HepG2 (cell line): Measurements from ENCODE around the gene PALMD. TPM values are rescaled to one million over a fixed set of nuclear protein-coding genes. Genes with fewer than 3 reads are reported as not detected.
A peak's percentile ranks its signal among the peaks of the same experiment; 100 is the strongest.

ENCODE experiments used
- E2F5 ChIP-seq: sonication (generic); formaldehyde crosslinking; conservative IDR thresholded peaks from 2 replicates; pipeline ENCODE4 v1.4.0; 2020; ENCODE audit warnings: missing genetic modification reagents
- FOXA3 ChIP-seq: IDR thresholded peaks from 2 replicates; pipeline ENCODE4 v1.6.1; 2016; ENCODE audit warnings: missing genetic modification reagents, missing compliant biosample characterization
- FOXK1 ChIP-seq: sonication (generic); formaldehyde crosslinking; IDR thresholded peaks from 2 replicates; pipeline ENCODE4 v1.4.0; 2020; ENCODE audit warnings: low read depth, missing genetic modification reagents, borderline replicate concordance
- FOXK2 ChIP-seq: fragments of 450-650 bp; IDR thresholded peaks from 2 replicates; pipeline ENCODE4 v1.6.1; 2016
- FUBP1 ChIP-seq: sonication (generic); formaldehyde crosslinking; IDR thresholded peaks from 2 replicates; pipeline ENCODE4 v1.5.1; 2020; ENCODE audit warnings: missing genetic modification reagents, mild to moderate bottlenecking, borderline replicate concordance
- GMEB2 ChIP-seq: IDR thresholded peaks from 2 replicates; pipeline ENCODE4 v1.6.1; 2016; ENCODE audit warnings: missing biosample characterization, missing genetic modification reagents, low read depth
- HOXA7 ChIP-seq: sonication (generic); formaldehyde crosslinking; IDR thresholded peaks from 2 replicates; pipeline ENCODE4 v1.8.1; 2022; ENCODE audit warnings: mild to moderate bottlenecking, missing genetic modification reagents, moderate library complexity
- MAFG ChIP-seq: sonication (generic); formaldehyde crosslinking; IDR thresholded peaks from 2 replicates; pipeline ENCODE4 v1.5.1; 2020; ENCODE audit warnings: mild to moderate bottlenecking, missing genetic modification reagents
- NFYB ChIP-seq: sonication (generic); formaldehyde crosslinking; IDR thresholded peaks from 2 replicates; pipeline ENCODE4 v1.4.0; 2020; ENCODE audit warnings: missing genetic modification reagents
- SNAI1 ChIP-seq: sonication (generic); formaldehyde crosslinking; IDR thresholded peaks from 2 replicates; pipeline ENCODE4 v1.5.0; 2020; ENCODE audit warnings: mild to moderate bottlenecking, missing genetic modification reagents, borderline replicate concordance
- SP2 ChIP-seq: sonication (generic); formaldehyde crosslinking; IDR thresholded peaks from 2 replicates; pipeline ENCODE4 v1.5.1; 2020; ENCODE audit warnings: mild to moderate bottlenecking, missing genetic modification reagents
- TFDP1 ChIP-seq: IDR thresholded peaks from 2 replicates; pipeline ENCODE4 v1.6.1; 2016; ENCODE audit warnings: missing compliant biosample characterization, missing genetic modification reagents, borderline replicate concordance
- ZBED4 ChIP-seq: sonication (generic); formaldehyde crosslinking; IDR thresholded peaks from 2 replicates; pipeline ENCODE4 v1.4.0; 2020; ENCODE audit warnings: missing genetic modification reagents, borderline replicate concordance
- ZBTB49 ChIP-seq: sonication (generic); formaldehyde crosslinking; IDR thresholded peaks from 2 replicates; pipeline ENCODE4 v1.4.0; 2020; ENCODE audit warnings: missing genetic modification reagents, borderline replicate concordance
- ZMAT5 ChIP-seq: sonication (generic); formaldehyde crosslinking; IDR thresholded peaks from 2 replicates; pipeline ENCODE4 v1.5.0; 2020; ENCODE audit warnings: mild to moderate bottlenecking, low read depth, missing genetic modification reagents, borderline replicate concordance
- ZNF12 ChIP-seq: sonication (generic); formaldehyde crosslinking; IDR thresholded peaks from 2 replicates; pipeline ENCODE4 v1.5.0; 2020; ENCODE audit warnings: missing genetic modification reagents
- polyA plus RNA-seq, 8 experiments: library from polyadenylated mRNA; depleted of rRNA in 3 of 8; stranded (reverse) in 7 of 8; unstranded in 1 of 8; fragments of >200 nt; fragmentation: Illumina TruSeq in 4 of 8; extraction: Trizol in 4 of 8; gene quantifications; 2 replicates each; pipeline versions ENCODE4 v1.2.1 to v1.2.3, GENCODE V29; 2011 to 2016; ENCODE audit warnings: low read depth in 4 of 8, missing spikeins in 1 of 8, mixed read lengths in 1 of 8; ENCODE audit not compliant: insufficient read depth in 1 of 8
- total RNA-seq, 5 experiments: library from RNA; depleted of rRNA; stranded (reverse); fragments of >200 nt; fragmentation: Illumina TruSeq; extraction: Trizol; gene quantifications; 2 replicates each; pipeline ENCODE4 v1.2.3, GENCODE V29; 2016; ENCODE audit warnings: low read depth in 1 of 5

Gene PALMD
- total and polyA plus RNA-seq, 2 of the 13 experiments (the other 11 are each of a cell fraction or from before 2014, with no cell fraction given): 5.5 to 31.1 TPM

- TF ChIP-seq TFDP1 (CRISPR knock-in tag) (no peak), NFYB (CRISPR knock-in tag) (no peak), ZBED4 (CRISPR knock-in tag) (no peak), FOXA3 (CRISPR knock-in tag) (peak; percentile 5; the same call in 1 of the 2 replicates), E2F5 (CRISPR knock-in tag) (no peak), SNAI1 (CRISPR knock-in tag) (0 out of 2 replicates have a peak, but pooled peaks have one; percentile 46), GMEB2 (CRISPR knock-in tag) (no peak), MAFG (no peak), ZBTB49 (no peak), SP2 (CRISPR knock-in tag) (no peak), ZNF12 (CRISPR knock-in tag) (no peak; the same call in 1 of the 2 replicates), HOXA7 (CRISPR knock-in tag) (no peak), FOXK2 (no peak), FUBP1 (CRISPR knock-in tag) (no peak), ZMAT5 (CRISPR knock-in tag) (no peak), FOXK1 (CRISPR knock-in tag) (no peak)
Measured at GRCh38 chr1:99645699-99646531, at the start of gene PALMD (continued).
